GM23338 (cell line): ENCODE data around the gene PHYKPL. TPM values are rescaled to one million over a fixed set of nuclear protein-coding genes. Genes with fewer than 3 reads are reported as not detected.

Experiments
- ATAC-seq: fragments of 200-7000 bp; cut with Tn5 transposase; 3 replicates; pipeline ENCODE4 v1.9.1; 2020
- DNase-seq: peaks from one replicate; pipeline ENCODE4 v3.0.0-alpha.2; 2015; ENCODE audit warnings: low spot score
- H2AFZ ChIP-seq: fragments of 200-600 bp; sonication (generic); 2 replicates; pipeline ENCODE4 v1.8.0; 2016; ENCODE audit warnings: antibody characterized with exemption, mild to moderate bottlenecking, moderate library complexity
- H3F3A ChIP-seq: fragments of 200-600 bp; sonication (generic); replicated peaks from 2 replicates; pipeline ENCODE4 v1.8.0; 2017; ENCODE audit warnings: antibody characterized with exemption, mixed run types, low read depth
- H3K27ac ChIP-seq: fragments of 200-600 bp; sonication (generic); 2 replicates; pipeline ENCODE4 v1.6.1; 2016; ENCODE audit warnings: low read depth
- H3K27me3 ChIP-seq: fragments of 200-600 bp; sonication (generic); 2 replicates; pipeline ENCODE4 v1.8.0; 2016; ENCODE audit warnings: mild to moderate bottlenecking, mixed run types, moderate library complexity; ENCODE audit not compliant: insufficient read depth
- H3K36me3 ChIP-seq: fragments of 200-600 bp; sonication (generic); 2 replicates; pipeline ENCODE4 v1.8.0; 2016; ENCODE audit warnings: mild to moderate bottlenecking; ENCODE audit not compliant: insufficient read depth
- H3K4me1 ChIP-seq: fragments of 200-600 bp; sonication (generic); 2 replicates; pipeline ENCODE4 v1.8.0; 2016; ENCODE audit warnings: mild to moderate bottlenecking, moderate library complexity; ENCODE audit not compliant: insufficient read depth
- H3K4me2 ChIP-seq: fragments of 200-600 bp; sonication (generic); 2 replicates; pipeline ENCODE4 v1.7.1; 2017; ENCODE audit warnings: mixed run types
- H3K4me3 ChIP-seq: fragments of 200-600 bp; sonication (generic); 2 replicates; pipeline ENCODE4 v1.6.1; 2016; ENCODE audit warnings: mixed run types
- H3K79me2 ChIP-seq: fragments of 200-600 bp; sonication (generic); replicated peaks from 2 replicates; pipeline ENCODE4 v1.8.0; 2017; ENCODE audit warnings: mild to moderate bottlenecking; ENCODE audit not compliant: insufficient read depth
- H3K9me2 ChIP-seq: fragments of 200-600 bp; sonication (generic); 2 replicates; pipeline ENCODE4 v1.8.0; 2017; ENCODE audit not compliant: insufficient read depth
- H4K20me1 ChIP-seq: fragments of 200-600 bp; sonication (generic); replicated peaks from 2 replicates; pipeline ENCODE4 v1.8.0; 2017; ENCODE audit warnings: mild to moderate bottlenecking; ENCODE audit not compliant: insufficient read depth
- H3K27ac Mint-ChIP-seq: 2 replicates; pipeline ENCODE4 v1.8.0; 2020; ENCODE audit warnings: inconsistent platforms, mild to moderate bottlenecking, moderate library complexity, mixed read lengths
- H3K27me3 Mint-ChIP-seq: 3 replicates; pipeline ENCODE4 v1.8.0; 2022; ENCODE audit warnings: low read depth, mild to moderate bottlenecking, moderate library complexity, mixed read lengths, inconsistent platforms; ENCODE audit not compliant: insufficient read depth, poor library complexity
- H3K36me3 Mint-ChIP-seq: 3 replicates; pipeline ENCODE4 v1.8.0; 2021; ENCODE audit warnings: low read depth, mild to moderate bottlenecking, inconsistent platforms, moderate library complexity, mixed read lengths
- H3K4me1 Mint-ChIP-seq: 3 replicates; pipeline ENCODE4 v1.8.0; 2020; ENCODE audit warnings: mild to moderate bottlenecking, inconsistent platforms, mixed read lengths
- H3K4me3 Mint-ChIP-seq: 3 replicates; pipeline ENCODE4 v1.8.0; 2021; ENCODE audit warnings: moderate library complexity, mild to moderate bottlenecking, inconsistent platforms, mixed read lengths
- H3K9me3 Mint-ChIP-seq: 3 replicates; pipeline ENCODE4 v1.8.0; 2020; ENCODE audit warnings: moderate library complexity, mild to moderate bottlenecking, inconsistent platforms, mixed read lengths
- CREB1 ChIP-seq: fragments of 250-450 bp; sonication (Bioruptor Pico); IDR thresholded peaks from 2 replicates; pipeline ENCODE4 v1.5.0; 2020; ENCODE audit warnings: low read depth, mild to moderate bottlenecking, moderate library complexity
- NANOG ChIP-seq: IDR thresholded peaks from 2 replicates; pipeline ENCODE4 v1.6.1; 2016; ENCODE audit warnings: antibody characterized with exemption, borderline replicate concordance
- POLR2AphosphoS5 ChIP-seq: IDR thresholded peaks from 2 replicates; pipeline ENCODE4 v1.6.1; 2016; ENCODE audit warnings: antibody characterized with exemption, low read depth
- STAT1 ChIP-seq: IDR thresholded peaks from one replicate; pipeline ENCODE4 v1.6.1; 2016; ENCODE audit warnings: antibody characterized with exemption; ENCODE audit not compliant: unreplicated experiment
- ZNF114 ChIP-seq: fragments of 250-450 bp; sonication (Bioruptor Pico); IDR thresholded peaks from 2 replicates; pipeline ENCODE4 v1.5.0; 2020; ENCODE audit warnings: mild to moderate bottlenecking, moderate library complexity
- polyA plus RNA-seq: library from polyadenylated mRNA; unstranded; fragments of >200 nt; fragmentation: Nextera tagmentation; extraction: Ambion mirVana; gene quantifications from 2 replicates; pipeline ENCODE4 v1.2.1, GENCODE V29; 2016
- total RNA-seq: library from RNA; depleted of rRNA; stranded (reverse); fragments of >200 nt; shearing (Covaris generic); gene quantifications from 2 replicates; pipeline ENCODE4 v1.2.3, GENCODE V29; 2014
- TF ChIP-seq, protein P1 (sequence below): fragments of 250-450 bp; sonication (Bioruptor Pico); IDR thresholded peaks from 2 replicates; pipeline ENCODE4 v1.5.0; 2020; ENCODE audit warnings: mild to moderate bottlenecking, moderate library complexity

Gene PHYKPL
- total and polyA plus RNA-seq, 2 experiments from 2014 or later, result 15.9 to 20.8 TPM

DNA sequence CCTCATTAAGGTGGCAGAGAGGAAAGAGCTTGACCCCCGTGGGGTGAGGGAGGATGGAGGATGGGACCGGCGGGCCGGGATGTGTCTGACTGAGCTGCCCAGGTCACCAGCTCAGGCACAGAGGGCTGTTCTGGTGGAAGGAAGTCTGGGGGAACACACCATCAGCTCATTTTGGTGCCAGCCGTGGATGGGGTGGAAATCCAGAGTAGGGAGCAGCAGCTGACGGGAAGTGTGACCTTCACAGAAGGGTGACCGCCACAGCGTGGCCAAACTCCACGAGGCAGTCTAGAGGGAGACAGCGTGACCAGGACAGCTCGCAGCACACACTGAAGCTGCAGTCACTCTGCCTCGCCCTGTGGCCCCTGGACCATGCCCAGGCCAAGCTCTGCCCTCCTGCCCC is 45.3 kb upstream of the PHYKPL start (continued):
- TF ChIP-seq, protein P1, sequence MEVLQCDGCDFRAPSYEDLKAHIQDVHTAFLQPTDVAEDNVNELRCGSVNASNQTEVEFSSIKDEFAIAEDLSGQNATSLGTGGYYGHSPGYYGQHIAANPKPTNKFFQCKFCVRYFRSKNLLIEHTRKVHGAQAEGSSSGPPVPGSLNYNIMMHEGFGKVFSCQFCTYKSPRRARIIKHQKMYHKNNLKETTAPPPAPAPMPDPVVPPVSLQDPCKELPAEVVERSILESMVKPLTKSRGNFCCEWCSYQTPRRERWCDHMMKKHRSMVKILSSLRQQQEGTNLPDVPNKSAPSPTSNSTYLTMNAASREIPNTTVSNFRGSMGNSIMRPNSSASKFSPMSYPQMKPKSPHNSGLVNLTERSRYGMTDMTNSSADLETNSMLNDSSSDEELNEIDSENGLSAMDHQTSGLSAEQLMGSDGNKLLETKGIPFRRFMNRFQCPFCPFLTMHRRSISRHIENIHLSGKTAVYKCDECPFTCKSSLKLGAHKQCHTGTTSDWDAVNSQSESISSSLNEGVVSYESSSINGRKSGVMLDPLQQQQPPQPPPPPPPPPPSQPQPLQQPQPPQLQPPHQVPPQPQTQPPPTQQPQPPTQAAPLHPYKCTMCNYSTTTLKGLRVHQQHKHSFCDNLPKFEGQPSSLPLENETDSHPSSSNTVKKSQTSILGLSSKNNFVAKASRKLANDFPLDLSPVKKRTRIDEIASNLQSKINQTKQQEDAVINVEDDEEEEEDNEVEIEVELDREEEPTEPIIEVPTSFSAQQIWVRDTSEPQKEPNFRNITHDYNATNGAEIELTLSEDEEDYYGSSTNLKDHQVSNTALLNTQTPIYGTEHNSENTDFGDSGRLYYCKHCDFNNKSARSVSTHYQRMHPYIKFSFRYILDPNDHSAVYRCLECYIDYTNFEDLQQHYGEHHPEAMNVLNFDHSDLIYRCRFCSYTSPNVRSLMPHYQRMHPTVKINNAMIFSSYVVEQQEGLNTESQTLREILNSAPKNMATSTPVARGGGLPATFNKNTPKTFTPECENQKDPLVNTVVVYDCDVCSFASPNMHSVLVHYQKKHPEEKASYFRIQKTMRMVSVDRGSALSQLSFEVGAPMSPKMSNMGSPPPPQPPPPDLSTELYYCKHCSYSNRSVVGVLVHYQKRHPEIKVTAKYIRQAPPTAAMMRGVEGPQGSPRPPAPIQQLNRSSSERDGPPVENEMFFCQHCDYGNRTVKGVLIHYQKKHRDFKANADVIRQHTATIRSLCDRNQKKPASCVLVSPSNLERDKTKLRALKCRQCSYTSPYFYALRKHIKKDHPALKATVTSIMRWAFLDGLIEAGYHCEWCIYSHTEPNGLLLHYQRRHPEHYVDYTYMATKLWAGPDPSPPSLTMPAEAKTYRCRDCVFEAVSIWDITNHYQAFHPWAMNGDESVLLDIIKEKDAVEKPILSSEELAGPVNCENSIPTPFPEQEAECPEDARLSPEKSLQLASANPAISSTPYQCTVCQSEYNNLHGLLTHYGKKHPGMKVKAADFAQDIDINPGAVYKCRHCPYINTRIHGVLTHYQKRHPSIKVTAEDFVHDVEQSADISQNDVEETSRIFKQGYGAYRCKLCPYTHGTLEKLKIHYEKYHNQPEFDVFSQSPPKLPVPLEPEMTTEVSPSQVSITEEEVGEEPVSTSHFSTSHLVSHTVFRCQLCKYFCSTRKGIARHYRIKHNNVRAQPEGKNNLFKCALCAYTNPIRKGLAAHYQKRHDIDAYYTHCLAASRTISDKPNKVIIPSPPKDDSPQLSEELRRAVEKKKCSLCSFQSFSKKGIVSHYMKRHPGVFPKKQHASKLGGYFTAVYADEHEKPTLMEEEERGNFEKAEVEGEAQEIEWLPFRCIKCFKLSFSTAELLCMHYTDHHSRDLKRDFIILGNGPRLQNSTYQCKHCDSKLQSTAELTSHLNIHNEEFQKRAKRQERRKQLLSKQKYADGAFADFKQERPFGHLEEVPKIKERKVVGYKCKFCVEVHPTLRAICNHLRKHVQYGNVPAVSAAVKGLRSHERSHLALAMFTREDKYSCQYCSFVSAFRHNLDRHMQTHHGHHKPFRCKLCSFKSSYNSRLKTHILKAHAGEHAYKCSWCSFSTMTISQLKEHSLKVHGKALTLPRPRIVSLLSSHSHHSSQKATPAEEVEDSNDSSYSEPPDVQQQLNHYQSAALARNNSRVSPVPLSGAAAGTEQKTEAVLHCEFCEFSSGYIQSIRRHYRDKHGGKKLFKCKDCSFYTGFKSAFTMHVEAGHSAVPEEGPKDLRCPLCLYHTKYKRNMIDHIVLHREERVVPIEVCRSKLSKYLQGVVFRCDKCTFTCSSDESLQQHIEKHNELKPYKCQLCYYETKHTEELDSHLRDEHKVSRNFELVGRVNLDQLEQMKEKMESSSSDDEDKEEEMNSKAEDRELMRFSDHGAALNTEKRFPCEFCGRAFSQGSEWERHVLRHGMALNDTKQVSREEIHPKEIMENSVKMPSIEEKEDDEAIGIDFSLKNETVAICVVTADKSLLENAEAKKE, result no peak
- TF ChIP-seq STAT1, result no peak
- TF ChIP-seq POLR2AphosphoS5, result no peak
- TF ChIP-seq CREB1 (CRISPR knock-in tag), result no peak

DNA sequence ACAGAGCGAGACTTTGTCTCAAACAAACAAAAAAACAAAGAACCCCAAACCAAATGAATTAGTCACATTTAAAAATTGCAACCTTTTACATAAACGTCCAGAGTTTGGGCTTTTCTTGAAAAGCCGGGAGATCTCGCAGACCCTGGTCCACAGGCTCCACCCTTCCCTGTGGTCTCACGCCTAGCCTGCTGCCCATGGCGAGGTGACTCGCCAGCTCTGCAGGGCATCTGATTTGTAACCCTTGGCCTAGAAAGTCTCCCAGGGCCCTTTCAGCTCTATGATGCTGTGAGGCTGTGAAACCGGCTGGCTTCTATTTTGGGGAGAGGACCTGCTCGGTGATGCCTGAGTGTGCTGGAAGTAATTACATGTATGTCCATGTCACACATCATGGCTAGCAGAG is 44.7 kb upstream of the PHYKPL start:
- no peak overlapping the region for H3K27ac ChIP-seq
- no peaks in the 10 kb centered on the region for H3K9me2 ChIP-seq
- H3K4me3 ChIP-seq, result no peak overlapping the region
- ATAC-seq (no peak), DNase-seq (no peak)
- Mint-ChIP-seq H3K4me3 (no peak overlapping the region), H3K9me3 (peaks cover 2% of the 10 kb centered on the region; the same call in 2 of the 3 replicates), H3K36me3 (no peaks in the 10 kb centered on the region), H3K27me3 (peaks cover 24% of the 10 kb centered on the region), H3K27ac (no peak overlapping the region), H3K4me1 (peaks cover 6% of the 10 kb centered on the region)
- H3F3A ChIP-seq, result no peaks in the 10 kb centered on the region
- H3K36me3 ChIP-seq, result no peaks in the 10 kb centered on the region
- H4K20me1 ChIP-seq, result no peaks in the 10 kb centered on the region
- H3K27me3 ChIP-seq, result no peaks in the 10 kb centered on the region
- no peaks in the 10 kb centered on the region for H3K79me2 ChIP-seq
- no peak overlapping the region for H3K4me2 ChIP-seq
- no peak for TF ChIP-seq NANOG
- TF ChIP-seq ZNF114 (CRISPR knock-in tag), result no peak
- TF ChIP-seq POLR2AphosphoS5, result no peak
- no peaks in the 10 kb centered on the region for H3K4me1 ChIP-seq
- no peak overlapping the region for H2AFZ ChIP-seq
